NOMO-1 treated with DMSO at 0.1 percent for 48 hours (cell line): Measurements from ENCODE around the gene DNAJC6.
"Not testable (repeated sequence)": the region's sequence is repeated elsewhere in the genome, so short reads cannot be mapped to it uniquely, and the experiment has no call there.

Source experiments
- DNase-seq: peaks from one replicate; lab custom pipeline; 2025; ENCODE audit not compliant: unreplicated experiment; lab: John Stamatoyannopoulos, UW

DNAJC6 gene

GRCh38 chr1:65309304-65310077 is at the start of gene DNAJC6:
TSS of gene DNAJC6 (plus strand) at chr1:65309543. CDS start at chr1:65309746, 203 bp downstream.
- no peak for DNase-seq

GRCh38 chr1:65259816-65260215 is 49.5 kb upstream of the DNAJC6 start:
- DNase-seq = no peak

GRCh38 chr1:65260851-65261473 is 48.4 kb upstream of the DNAJC6 start:
- no peak for DNase-seq

GRCh38 chr1:65263286-65263685 is 46.1 kb upstream of the DNAJC6 start:
- no peak for DNase-seq

- no peak for DNase-seq
These were observed 45.0 kb upstream of the DNAJC6 start for GRCh38 chr1:65264197-65264929.

- DNase-seq = no peak
These were observed 44.1 kb upstream of the DNAJC6 start for GRCh38 chr1:65265296-65265650.

- DNase-seq = no peak
These were observed 43.5 kb upstream of the DNAJC6 start for GRCh38 chr1:65265651-65266351.

- no peak for DNase-seq
These were observed 42.9 kb upstream of the DNAJC6 start for GRCh38 chr1:65266476-65266875.

GRCh38 chr1:65267271-65267670 is 42.1 kb upstream of the DNAJC6 start:
- DNase-seq = no peak

- no peak for DNase-seq
These were observed 41.7 kb upstream of the DNAJC6 start for GRCh38 chr1:65267683-65268082.

- no peak for DNase-seq
These were observed 39.7 kb upstream of the DNAJC6 start for GRCh38 chr1:65269612-65270011.

GRCh38 chr1:65276197-65276939 is 33.0 kb upstream of the DNAJC6 start:
- no peak for DNase-seq

- DNase-seq = no peak
These were observed 31.6 kb upstream of the DNAJC6 start for GRCh38 chr1:65277605-65278347.

GRCh38 chr1:65278376-65279069 is 30.8 kb upstream of the DNAJC6 start:
- no peak for DNase-seq

GRCh38 chr1:65279070-65279779 is 30.1 kb upstream of the DNAJC6 start:
- no peak for DNase-seq

- no peak for DNase-seq
These were observed 27.5 kb upstream of the DNAJC6 start for GRCh38 chr1:65281846-65282245.

GRCh38 chr1:65284229-65284628 is 25.1 kb upstream of the DNAJC6 start:
- DNase-seq = no peak

- DNase-seq = no peak
These were observed 19.9 kb upstream of the DNAJC6 start for GRCh38 chr1:65289449-65289848.

- DNase-seq = not testable (repeated sequence)
These were observed 17.5 kb upstream of the DNAJC6 start for GRCh38 chr1:65291818-65292217.
